ENCODE measurements around the gene PDIA2.
"Not testable (repeated sequence)": the region's sequence is repeated elsewhere in the genome, so short reads cannot be mapped to it uniquely, and the experiment has no call there.

PDIA2 gene

GRCh38 chr16:331181-331814 lies 48.3 kb downstream of the PDIA2 start:
- not testable (repeated sequence) for DNase-seq (ENCODE audit: low spot score)

- DNase-seq (ENCODE audit: low spot score), result no peak
Observed at GRCh38 chr16:333406-334094, 50.6 kb downstream of the PDIA2 start.

- not testable (repeated sequence) for DNase-seq (ENCODE audit: low spot score)
Observed at GRCh38 chr16:334164-334832, 51.3 kb downstream of the PDIA2 start.

GRCh38 chr16:334861-335632 lies 52.1 kb downstream of the PDIA2 start:
- not testable (repeated sequence) for DNase-seq (ENCODE audit: low spot score)

- DNase-seq (ENCODE audit: low spot score), result no peak
Observed at GRCh38 chr16:336269-336668, 53.3 kb downstream of the PDIA2 start.
